ENCODE results near the gene NDFIP2. TPM values are rescaled to one million over a fixed set of nuclear protein-coding genes. Genes with fewer than 3 reads are reported as not detected.

Gene NDFIP2
- total RNA-seq, 4 donors from 2014 or later, result 9.0 to 12.8 (median 10.2) TPM

- WGBS, result 73% methylated on average over 8 of the region's 8 CpGs
- Histone ChIP-seq H3K36me3 (peaks cover 0 to 28% (median 9%) of the 10 kb centered on the region in 4 donors), H3K27me3 (no peaks in the 10 kb centered on the region), H3K9me3 (no peaks in the 10 kb centered on the region), H3K4me3 (no peak overlapping the region), H3K27ac (replicated peaks in 1 of 4) (no peak overlapping the region), H3K4me1 (peaks cover 0 to 16% (median 3%) of the 10 kb centered on the region in 4 donors)
- intact Hi-C loops (cut with DNase I), result no loop called here
- DNase-seq (ENCODE audit: extremely low spot score), result no peak
- TF ChIP-seq CTCF (IDR thresholded peaks at IDR 0.05), result no peak
- no peak for TF ChIP-seq EP300 (IDR thresholded peaks at IDR 0.05)
- no peak for TF ChIP-seq POLR2A (IDR thresholded peaks at IDR 0.05; ENCODE audit: low read depth)
- TF ChIP-seq POLR2AphosphoS5 (IDR thresholded peaks at IDR 0.05), result no peak
Measured at GRCh38 chr13:79525064-79525857, 44.3 kb downstream of the NDFIP2 start.

GRCh38 chr13:79527698-79528097, 46.7 kb downstream of the NDFIP2 start:
- no peak for DNase-seq (ENCODE audit: extremely low spot score)
- H3K36me3 ChIP-seq, result peaks cover 0 to 24% (median 7%) of the 10 kb centered on the region in 4 donors
- no peak overlapping the region for H3K27ac ChIP-seq (replicated peaks in 1 of 4)
- peaks cover 0 to 16% (median 3%) of the 10 kb centered on the region in 4 donors for H3K4me1 ChIP-seq
- H3K4me3 ChIP-seq, result no peak overlapping the region
- 81% methylated on average over 5 of the region's 5 CpGs for WGBS
- no peak for TF ChIP-seq POLR2AphosphoS5 (IDR thresholded peaks at IDR 0.05)
- TF ChIP-seq CTCF (IDR thresholded peaks at IDR 0.05), result no peak
- no peak for TF ChIP-seq EP300 (IDR thresholded peaks at IDR 0.05)
- no peak for TF ChIP-seq POLR2A (IDR thresholded peaks at IDR 0.05; ENCODE audit: low read depth)
- no peaks in the 10 kb centered on the region for H3K9me3 ChIP-seq
- intact Hi-C loops (cut with DNase I), result no loop called here
- no peaks in the 10 kb centered on the region for H3K27me3 ChIP-seq

GRCh38 chr13:79528356-79528755, 47.4 kb downstream of the NDFIP2 start:
- no peaks in the 10 kb centered on the region for H3K9me3 ChIP-seq
- no peak for DNase-seq (ENCODE audit: extremely low spot score)
- no peak for TF ChIP-seq EP300 (IDR thresholded peaks at IDR 0.05)
- TF ChIP-seq POLR2AphosphoS5 (IDR thresholded peaks at IDR 0.05), result no peak
- no peak for TF ChIP-seq POLR2A (IDR thresholded peaks at IDR 0.05; ENCODE audit: low read depth)
- TF ChIP-seq CTCF (IDR thresholded peaks at IDR 0.05), result no peak
- no peak overlapping the region for H3K4me3 ChIP-seq
- H3K27ac ChIP-seq (replicated peaks in 1 of 4), result no peak overlapping the region
- peaks cover 0 to 18% (median 3%) of the 10 kb centered on the region in 4 donors for H3K36me3 ChIP-seq
- intact Hi-C loops (cut with DNase I), result no loop called here
- WGBS, result 79% methylated on average over 4 of the region's 4 CpGs
- H3K27me3 ChIP-seq, result no peaks in the 10 kb centered on the region
- peaks cover 0 to 16% (median 3%) of the 10 kb centered on the region in 4 donors for H3K4me1 ChIP-seq

GRCh38 chr13:79528759-79529191, 47.8 kb downstream of the NDFIP2 start:
- TF ChIP-seq POLR2AphosphoS5 (IDR thresholded peaks at IDR 0.05) (no peak), EP300 (IDR thresholded peaks at IDR 0.05) (no peak), POLR2A (IDR thresholded peaks at IDR 0.05; ENCODE audit: low read depth) (no peak), CTCF (IDR thresholded peaks at IDR 0.05) (no peak)

More at GRCh38 chr13:79528759-79529191, 47.8 kb downstream of the NDFIP2 start:
- intact Hi-C loops (cut with DNase I), result no loop called here
- DNase-seq (ENCODE audit: extremely low spot score), result no peak
- Histone ChIP-seq H3K27me3 (no peaks in the 10 kb centered on the region), H3K4me1 (peaks cover 0 to 16% (median 3%) of the 10 kb centered on the region in 4 donors), H3K9me3 (no peaks in the 10 kb centered on the region), H3K4me3 (no peak overlapping the region), H3K36me3 (peaks cover 0 to 14% (median 3%) of the 10 kb centered on the region in 4 donors), H3K27ac (replicated peaks in 1 of 4) (no peak overlapping the region)
- WGBS, result 53% methylated on average over 2 of the region's 2 CpGs

Data from esophagus muscularis mucosa (tissue), 4 donors.